Stimulated activated CD8-positive, alpha-beta memory T cell treated with anti-CD3 and anti-CD28 coated beads, Interleukin-15, amount 100 ng/mL, for 4 hours (primary cell): Measurements from ENCODE around the gene TMEM138.
"Not testable (repeated sequence)": the region's sequence is repeated elsewhere in the genome, so short reads cannot be mapped to it uniquely, and the experiment has no call there.

Experiments
- DNase-seq, 2 donors: peaks; one replicate each; pipeline ENCODE4 v3.0.0-alpha.2; 2020; ENCODE audit warnings: low read depth in 2 of 2

Gene TMEM138

GRCh38 chr11:61364012-61364675, 2.0 kb downstream of the TMEM138 start:
- no peak for DNase-seq

- no peak for DNase-seq
Measured at GRCh38 chr11:61367406-61367805, 5.2 kb downstream of the TMEM138 start.

GRCh38 chr11:61368646-61369045, 6.5 kb downstream of the TMEM138 start:
- no peak for DNase-seq

- DNase-seq, result no peak
Measured at GRCh38 chr11:61369372-61370348, 7.5 kb downstream of the TMEM138 start.

- no peak for DNase-seq
Measured at GRCh38 chr11:61370349-61371005, 8.3 kb downstream of the TMEM138 start.

GRCh38 chr11:61372659-61373420, 10.7 kb downstream of the TMEM138 start:
- no peak for DNase-seq

- no peak for DNase-seq
Measured at GRCh38 chr11:61375761-61376108, 13.6 kb downstream of the TMEM138 start.

GRCh38 chr11:61377461-61378160, 15.4 kb downstream of the TMEM138 start:
- no peak for DNase-seq

- no peak for DNase-seq
Measured at GRCh38 chr11:61378713-61379313, 16.6 kb downstream of the TMEM138 start.

- DNase-seq, result no peak
Measured at GRCh38 chr11:61380884-61381283, 18.7 kb downstream of the TMEM138 start.

- DNase-seq, result not testable (repeated sequence)
Measured at GRCh38 chr11:61383859-61384258, 21.7 kb downstream of the TMEM138 start.

- DNase-seq, result no peak
Measured at GRCh38 chr11:61384271-61385242, 22.4 kb downstream of the TMEM138 start.

GRCh38 chr11:61390161-61390560, 28.0 kb downstream of the TMEM138 start:
- no peak for DNase-seq

GRCh38 chr11:61392981-61393595, 30.9 kb downstream of the TMEM138 start:
- no peak for DNase-seq

GRCh38 chr11:61401173-61401572, 39.0 kb downstream of the TMEM138 start:
- DNase-seq, result no peak

- DNase-seq, result no peak
Measured at GRCh38 chr11:61401573-61401972, 39.4 kb downstream of the TMEM138 start.

- DNase-seq, result no peak
Measured at GRCh38 chr11:61403658-61404057, 41.5 kb downstream of the TMEM138 start.

GRCh38 chr11:61404103-61404502, 41.9 kb downstream of the TMEM138 start:
- DNase-seq, result no peak

- DNase-seq, result no peak
Measured at GRCh38 chr11:61404641-61405040, 42.5 kb downstream of the TMEM138 start.
